Activated CD4-positive, alpha-beta T cell treated with anti-CD3 and anti-CD28 coated beads, Interleukin-10, Interleukin-2, amounts not matched to agents 100 ng/mL and 50 ng/mL, durations not matched to agents 16 hours and 8 hours (primary cell): ENCODE data around the gene IZUMO1.

Experiments used
- DNase-seq: peaks from one replicate; pipeline ENCODE4 v3.0.0-alpha.2; 2020

IZUMO1 gene

DNA sequence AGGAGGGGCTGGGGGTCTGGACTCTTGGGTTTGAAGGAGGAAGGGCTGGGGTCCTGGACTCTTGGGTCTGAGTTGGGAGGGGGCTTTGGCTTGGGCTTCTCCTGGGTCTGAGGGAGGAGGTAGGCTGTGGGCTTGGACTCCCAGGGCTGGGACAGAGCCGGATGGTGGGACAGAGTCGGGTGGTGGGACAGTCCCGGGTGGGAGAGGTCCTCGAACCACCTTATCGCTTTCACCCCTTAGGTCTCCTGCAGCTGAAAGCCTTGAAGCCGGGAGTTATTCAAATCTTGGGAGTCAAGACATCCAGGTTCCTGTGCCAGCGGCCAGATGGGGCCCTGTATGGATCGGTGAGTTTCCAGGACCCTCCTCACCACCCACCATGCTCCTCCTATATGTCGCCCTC lies 10.0 kb upstream of the IZUMO1 start:
- no peak for DNase-seq

DNA sequence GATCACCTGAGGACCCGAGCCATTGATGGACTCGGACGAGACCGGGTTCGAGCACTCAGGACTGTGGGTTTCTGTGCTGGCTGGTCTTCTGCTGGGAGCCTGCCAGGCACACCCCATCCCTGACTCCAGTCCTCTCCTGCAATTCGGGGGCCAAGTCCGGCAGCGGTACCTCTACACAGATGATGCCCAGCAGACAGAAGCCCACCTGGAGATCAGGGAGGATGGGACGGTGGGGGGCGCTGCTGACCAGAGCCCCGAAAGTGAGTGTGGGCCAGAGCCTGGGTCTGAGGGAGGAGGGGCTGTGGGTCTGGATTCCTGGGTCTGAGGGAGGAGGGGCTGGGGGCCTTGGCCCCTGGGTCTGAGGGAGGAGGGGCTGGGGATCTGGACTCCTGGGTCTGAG lies 9.5 kb upstream of the IZUMO1 start:
- DNase-seq: no peak

DNA sequence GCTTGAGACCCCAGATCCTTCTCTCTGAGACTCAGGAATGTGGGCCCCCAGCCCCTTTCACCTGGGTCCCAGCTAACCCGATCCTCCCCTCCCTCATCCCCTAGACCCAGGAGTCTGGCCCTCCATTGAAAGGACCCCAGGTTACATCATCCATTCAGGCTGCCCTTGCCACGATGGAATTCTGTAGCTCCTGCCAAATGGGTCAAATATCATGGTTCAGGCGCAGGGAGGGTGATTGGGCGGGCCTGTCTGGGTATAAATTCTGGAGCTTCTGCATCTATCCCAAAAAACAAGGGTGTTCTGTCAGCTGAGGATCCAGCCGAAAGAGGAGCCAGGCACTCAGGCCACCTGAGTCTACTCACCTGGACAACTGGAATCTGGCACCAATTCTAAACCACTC lies 9.1 kb upstream of the IZUMO1 start:
- no peak for DNase-seq

DNA sequence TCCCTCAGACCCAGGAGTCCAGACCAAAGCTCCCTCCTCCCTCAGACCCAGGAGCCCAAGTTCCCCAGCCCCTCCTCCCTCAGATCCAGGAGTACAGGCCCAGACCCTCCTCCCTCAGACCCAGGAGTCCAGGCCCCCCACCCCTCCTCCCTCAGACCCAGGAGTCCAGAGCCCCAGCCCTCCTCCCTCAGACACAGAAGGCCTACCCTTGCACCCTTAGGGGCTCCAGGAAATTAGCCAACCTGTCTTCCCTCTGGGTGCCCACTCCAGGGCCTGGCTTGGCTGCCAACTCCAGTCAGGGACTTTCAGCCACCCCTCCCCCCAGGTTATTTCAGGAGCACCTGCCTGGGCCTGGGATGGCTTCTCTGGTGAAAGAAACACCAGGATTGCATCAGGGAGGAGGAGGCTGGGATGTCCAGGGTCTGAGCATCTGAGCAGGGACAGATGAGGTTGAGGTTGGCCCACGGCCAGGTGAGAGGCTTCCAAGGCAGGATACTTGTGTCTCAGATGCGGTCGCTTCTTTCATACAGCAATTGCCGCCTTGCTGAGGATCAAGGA lies 8.5 kb upstream of the IZUMO1 start, which contains the start of gene FGF21:
FGF21 (plus strand) TSS at position 441 of the 558 bp plus-strand sequence. CDS start 713 bp downstream, outside the sequence.
- no peak for DNase-seq

DNA sequence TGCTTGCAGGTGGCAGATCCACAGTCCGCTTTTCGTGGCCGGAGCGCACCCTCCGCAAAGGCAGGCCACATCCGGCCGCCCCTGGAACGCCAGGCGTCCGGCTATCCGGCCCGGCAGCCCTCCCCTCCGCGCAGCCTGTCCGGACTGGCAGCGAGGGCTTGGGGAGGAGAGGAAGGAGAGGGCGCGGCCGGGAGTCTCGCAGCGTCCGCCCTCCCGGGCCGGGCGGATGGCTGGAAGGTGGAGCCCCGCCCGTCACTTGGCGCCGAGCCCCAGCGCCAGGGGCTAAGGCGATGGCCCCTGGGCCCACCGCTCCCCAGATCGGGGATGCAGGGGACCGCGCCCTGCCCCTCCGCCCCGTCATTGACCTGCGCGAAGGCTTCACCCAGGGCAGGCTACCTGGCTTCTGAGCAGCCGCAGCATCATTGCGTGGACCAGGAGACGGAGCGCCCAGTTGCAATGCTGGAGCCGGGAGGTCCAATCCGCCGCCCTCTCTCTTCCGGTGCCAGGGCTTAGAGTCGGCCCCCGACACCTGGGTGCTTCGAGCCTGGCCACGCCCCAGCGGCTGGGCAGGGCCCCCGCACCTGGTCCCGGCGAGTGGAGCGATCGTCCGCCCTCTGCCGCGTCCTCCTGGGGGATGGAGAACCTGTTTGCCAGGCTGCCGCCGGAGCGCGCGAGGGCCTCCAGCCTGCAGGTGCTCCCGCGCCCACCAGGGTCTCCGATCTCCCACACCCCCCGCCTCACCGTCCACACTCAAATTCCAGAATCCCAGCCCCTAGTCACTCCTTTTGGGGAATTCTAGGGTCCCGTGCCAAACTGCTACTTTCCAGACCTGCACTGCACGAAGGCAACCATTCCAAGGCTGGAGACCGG lies 6.0 kb upstream of the IZUMO1 start, which contains the start of gene FUT1:
FUT1 (minus strand) TSS at position 146 of the 870 bp plus-strand sequence. CDS start 1,360 bp downstream, outside the sequence.
- peak; percentile 27 for DNase-seq

DNA sequence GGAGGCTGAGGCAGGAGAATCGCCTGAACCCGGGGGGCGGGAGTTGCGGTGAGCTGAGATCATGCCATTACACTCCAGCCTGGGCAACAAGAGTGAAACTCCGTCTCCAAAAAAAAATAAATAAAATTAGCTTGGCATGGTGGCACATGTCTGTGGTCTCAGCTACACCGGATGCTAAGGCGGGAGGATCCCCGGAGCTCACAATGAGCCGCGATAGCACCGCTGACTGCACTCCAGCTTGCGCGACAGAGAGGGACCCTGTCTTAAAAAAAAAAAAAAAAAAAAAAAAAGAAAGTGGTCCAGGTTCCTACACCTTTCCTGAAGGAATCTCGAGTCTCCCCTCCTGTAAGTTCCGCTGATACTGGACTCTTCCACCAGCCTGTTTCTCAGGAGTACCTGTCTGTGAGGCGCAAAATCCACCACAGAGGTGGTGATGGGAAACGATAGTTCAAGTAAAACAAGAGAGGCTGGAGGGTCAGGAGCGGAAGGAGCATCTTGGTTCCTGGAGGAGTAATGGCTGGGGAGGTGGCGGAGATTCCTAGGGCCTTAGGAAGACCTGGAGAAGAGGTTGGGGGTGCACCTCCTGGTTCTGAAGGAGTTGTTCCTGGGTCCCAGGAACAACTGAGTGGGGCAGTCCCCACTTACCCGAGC lies 5.3 kb upstream of the IZUMO1 start:
- no peak for DNase-seq

DNA sequence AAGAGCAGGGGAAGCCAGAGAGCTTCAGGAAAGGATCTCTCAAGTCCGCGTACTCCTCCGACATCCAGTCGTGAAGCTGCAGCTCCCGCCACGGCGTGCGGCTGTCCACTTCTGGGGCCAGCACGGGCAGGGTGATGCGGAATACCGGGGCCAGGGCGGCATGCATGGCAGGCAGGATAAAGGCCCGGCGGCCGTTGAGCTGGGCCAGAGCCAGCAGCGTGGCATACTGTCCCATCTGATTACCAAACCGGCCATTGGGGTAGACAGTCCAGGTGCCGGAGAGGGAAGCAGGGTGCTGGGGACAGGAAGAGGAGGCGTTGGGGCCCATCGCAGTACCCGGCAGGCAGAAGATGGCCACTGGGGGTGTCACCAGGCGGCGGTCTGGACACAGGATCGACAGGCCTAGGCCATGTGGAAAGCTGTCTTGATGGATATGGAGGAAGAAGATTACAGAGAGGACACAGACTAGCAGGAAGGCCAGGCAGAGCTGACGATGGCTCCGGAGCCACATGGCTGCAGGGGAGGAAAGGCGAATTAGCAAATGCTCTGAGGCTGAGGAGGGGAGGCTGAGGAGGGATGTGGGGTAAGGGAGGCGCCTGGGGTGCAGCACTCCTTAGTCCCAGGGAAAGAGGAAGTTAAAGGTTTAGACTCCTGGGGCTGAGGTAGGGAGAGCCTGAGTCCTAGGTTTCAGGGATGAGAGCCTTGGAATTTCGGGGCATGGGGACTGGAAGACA lies 4.2 kb upstream of the IZUMO1 start:
- no peak for DNase-seq

DNA sequence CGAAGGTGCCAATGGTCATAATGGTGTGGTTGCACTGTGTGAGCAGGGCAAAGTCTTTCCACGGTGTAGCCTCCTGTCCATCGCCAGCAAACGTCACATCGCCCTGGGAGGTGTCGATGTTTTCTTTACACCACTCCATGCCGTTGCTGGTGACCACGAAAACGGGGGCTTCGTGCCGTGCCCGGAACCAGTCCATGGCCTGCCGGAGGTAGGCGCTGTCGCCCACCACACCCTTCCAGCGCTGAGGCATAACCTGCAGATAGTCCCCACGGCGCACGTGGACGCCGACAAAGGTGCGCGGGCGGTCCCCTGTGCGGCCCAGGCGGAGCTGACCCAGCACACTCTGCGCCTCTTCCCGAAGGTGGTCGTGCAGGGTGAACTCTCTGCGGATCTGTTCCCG lies 3.6 kb upstream of the IZUMO1 start:
- no peak for DNase-seq

DNA sequence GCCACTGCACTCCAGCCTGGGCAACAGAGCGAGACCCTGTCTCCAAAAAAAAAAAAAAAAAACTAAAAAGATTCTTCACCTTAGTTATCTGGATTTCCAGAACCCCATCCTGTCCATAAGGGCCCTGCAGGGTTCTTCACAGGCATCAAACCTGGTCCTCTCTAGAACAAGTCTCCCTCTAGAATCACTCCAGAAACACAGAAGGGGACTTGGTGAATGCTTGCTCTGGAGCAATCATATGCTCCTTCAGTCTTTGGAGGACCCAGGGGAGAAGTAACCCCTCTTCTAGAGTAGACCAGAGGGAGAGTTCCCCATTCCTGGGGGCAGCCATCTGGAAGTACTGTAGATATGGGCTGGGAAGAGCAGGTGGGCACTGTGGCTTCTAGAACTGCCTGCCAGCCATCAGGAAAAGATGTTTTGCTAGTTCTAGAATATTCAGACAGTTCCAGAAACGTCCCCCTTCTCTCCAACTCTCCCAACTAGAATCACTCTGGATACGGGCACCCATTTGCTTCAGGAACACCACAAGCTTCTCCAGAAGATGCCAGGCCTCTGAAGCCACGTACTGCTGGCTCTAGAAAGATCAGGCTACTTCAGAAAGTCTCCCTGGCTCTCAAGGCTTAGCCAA lies 3.0 kb upstream of the IZUMO1 start:
- DNase-seq: no peak

DNA sequence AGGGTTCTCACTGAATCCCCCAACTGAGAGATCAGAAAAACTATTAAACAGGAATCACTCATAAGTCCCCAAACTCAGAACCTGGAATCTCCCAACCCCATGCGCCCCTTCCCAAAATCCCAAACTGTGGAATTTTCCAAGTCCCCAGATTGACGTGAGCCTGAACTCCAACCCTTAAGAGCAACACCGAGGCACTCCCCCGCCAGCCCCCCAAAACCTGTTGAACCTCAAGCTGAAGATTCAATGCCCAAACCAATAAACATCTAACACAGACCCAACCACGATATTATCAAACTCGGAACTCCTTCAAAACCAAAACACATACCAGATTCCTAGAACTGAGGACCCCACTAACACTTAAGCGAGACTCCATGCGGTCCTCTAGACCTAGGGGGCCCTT lies 599 bp downstream of the IZUMO1 start:
- no peak for DNase-seq

DNA sequence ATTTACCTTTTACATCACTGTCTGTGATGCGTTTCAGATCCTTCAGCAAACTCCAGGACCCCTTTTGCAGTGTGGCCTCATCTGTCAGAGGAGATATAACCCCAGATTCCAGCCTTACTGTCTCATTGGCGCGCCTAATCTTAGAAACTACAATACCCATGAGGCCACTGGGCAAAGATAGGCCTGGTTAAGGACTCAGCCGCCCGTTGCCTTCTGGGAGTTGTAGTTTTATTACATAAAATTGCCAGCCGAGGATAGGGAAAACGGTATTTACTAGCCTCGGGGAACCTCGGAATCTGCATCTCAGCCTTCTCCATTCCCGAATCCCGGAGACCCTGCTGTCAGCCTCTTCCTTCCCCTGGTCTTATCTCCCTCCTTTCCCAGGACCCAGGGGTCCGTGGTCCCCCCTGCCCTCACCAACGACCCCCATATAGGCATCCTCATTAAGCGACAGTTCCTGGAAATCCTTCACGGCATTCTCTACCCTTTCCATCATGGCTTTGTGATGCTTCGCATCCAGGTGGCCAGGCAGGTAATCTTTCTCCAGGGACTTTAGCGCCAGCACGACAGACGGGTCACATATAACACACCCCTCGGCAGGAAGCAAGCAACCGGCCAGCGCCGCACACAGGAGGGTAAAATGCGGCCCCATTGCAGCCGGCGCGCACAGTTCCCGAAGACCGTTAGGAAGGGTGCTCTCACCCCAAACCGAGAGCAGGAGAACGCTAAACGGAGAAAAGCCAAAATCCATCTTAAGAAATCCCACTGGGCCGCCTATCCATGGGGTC lies 1.3 kb downstream of the IZUMO1 start:
- DNase-seq: peak; percentile 78

DNA sequence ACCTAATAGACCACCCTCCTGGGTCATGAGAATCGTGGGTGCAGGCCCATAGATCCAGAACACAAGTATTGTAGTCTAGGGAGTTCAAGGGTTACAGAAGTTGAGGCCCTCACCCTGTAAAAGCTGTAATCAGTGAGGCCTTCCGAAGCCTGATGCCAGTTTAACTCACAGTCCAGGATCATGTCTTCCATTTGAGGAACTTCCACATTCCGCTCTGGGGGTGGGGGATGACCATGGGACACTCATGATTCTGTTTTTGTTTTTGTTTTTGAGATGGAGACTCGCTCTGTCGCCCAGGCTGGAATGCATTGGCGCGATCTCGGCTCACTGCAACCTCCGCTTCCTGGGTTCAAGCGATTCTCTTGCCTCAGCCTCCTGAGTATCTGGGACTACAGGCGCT lies 4.6 kb downstream of the IZUMO1 start:
- DNase-seq: no peak

DNA sequence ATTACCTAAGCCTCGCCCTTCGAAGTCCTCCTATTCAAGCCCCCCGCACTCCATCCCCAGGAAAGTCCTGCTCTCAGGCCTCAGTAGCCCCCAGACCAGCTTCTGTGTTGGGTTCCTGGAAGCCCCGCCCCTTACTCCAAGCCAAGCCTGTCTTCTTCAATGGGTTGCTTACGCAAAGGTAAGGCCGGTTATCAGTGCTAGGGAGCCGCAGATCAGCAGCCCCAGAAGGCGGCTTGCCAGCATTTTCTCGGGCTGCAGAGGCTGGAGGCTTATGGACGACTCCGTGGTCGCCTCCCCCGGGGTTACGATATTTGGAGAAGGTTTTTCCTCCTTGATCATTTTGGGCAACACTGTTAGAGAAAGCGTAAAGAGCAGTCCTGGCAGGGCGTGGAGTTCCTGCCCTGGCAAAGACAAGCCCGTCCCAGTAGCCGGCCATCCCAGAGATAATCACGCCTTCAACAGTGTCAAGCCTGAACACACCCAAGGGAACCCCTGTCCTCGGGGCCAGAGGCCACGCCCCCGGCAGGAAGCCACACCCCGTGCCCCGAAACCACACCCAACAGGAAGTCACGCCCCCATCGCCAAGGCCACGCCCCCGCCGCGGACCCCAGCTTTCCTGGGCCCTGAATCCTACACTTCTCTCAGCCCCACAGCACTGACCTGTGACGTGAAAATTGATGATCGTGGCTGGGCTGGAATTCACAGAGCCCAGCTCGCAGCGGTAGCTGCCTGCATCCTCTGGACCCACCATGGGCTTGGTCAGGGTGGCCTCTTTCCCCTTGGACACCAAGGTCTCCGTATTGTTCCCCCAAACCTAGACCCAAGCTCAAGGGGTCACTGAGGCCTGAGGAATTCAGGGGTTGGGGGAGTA lies 5.3 kb downstream of the IZUMO1 start:
- peak; percentile 55 for DNase-seq

DNA sequence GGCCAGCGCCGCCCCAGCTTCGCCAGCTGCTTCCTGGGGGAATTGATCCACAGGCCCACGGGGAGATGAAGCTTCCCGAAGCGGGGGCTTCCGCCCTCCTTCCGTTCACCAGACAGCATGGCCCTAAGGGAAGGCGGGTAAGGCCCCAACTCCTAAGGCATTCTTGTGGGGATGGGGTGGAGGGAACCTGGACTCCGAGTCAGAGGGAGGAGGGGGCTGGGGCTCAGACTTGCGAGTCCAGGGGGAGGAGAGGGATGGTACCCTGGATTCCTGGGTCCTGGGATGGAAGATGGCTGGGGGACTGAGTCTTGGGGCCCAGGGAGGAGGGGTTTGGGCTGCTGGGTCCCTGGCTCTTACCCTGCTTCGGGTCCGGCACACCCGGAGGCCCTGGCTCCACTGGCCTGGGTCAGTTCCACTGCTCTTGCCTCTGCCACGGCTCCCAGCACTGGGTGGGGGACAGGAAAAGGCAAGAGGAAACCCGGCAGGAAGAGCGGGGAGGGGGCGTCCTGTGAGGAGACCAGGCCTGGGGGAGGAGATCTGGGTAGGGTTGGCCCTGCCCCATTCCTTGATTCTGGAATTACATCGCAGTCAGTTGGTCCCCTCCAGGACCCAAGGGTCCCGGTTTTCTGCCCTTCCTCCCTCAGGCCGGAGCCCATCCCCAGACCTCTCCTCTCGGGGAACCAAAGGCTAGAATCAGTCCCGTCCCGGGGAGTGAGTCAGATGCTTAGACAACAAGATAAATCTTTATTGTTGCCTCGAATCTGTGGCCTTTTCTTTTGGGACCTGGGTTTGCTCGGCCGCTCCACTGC lies 6.3 kb downstream of the IZUMO1 start, which contains the start of gene RASIP1:
RASIP1 (minus strand) TSS at position 447 of the 809 bp plus-strand sequence; CDS start at position 119, 328 bp downstream.
- DNase-seq: no peak

DNA sequence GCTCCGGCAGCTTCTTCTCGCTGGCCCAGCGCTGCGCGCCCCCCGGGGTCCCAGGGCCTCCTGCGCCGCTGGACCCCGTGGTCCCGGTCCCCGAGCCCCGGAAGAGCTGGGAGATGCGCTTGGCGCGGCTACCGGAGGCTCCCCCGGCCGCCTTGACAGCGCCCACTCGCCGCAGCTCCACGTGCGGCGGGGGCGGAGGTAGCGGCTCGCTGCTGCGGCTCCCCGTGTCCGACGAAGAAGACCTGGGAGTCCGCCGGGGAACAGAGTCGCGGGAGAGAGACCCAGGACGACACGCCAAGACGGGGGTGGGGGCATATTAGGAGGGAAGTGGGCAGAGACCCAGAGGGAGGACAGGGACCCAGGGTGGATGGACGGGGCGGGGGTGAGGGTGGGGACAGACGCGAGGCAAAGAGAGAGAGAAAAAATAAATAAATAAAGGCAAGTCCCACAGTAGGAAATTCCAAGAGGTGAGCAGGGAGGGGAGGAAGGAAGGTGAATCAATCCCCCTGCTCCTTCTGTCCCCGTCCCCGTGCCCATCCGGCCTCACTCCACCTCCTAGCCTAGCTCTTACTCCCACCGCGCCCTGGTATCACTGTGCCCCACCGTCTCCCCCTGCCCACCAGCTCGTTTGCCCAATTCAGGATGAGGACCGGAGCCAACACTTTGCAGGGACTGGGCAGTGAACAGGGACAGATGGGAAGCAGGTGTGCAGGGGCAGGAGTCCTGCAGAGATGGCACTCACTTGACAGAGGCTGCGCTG lies 7.1 kb downstream of the IZUMO1 start:
- no peak for DNase-seq

DNA sequence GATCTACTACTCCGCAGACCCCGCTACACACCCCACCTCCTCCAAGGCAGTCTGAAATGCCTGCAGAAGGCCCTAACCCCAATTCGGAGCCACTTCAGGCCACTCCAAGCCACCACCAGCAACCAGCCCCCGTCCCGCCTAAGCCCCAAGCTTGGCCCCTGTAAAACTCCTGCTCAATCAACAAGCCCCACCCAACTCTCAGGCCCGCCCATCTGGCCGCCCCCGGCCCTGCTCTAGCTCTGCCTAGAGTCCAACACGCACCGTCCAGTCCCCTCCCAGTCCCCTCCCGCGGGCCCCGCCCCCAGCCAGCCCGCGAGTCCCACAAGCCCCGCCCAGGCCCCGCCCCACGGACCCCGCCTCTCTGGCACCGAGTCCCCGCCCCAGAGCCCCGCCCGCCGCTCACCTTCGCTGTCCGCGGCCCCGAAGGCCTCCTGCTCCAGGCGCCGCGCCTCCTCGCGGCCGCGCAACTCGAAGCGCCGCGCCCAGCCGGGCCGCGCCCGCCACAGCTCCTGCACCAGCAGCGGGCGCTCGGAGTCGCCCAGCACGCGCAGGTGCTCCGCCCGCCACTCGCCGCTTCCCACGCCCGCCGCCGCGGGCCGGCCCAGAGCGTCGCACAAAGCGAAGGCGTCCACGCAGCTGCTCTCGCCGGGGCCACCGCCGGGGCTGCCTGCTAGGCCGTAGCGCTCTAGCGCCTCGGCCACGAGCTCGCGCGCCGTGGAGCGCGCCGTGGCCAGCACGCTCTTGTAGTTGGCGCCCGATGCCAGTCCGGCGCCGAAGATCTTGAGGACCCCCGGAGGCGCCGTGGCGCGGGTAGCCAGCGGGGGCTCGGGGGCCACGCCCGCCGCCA lies 7.9 kb downstream of the IZUMO1 start:
- DNase-seq: peak; percentile 96

DNA sequence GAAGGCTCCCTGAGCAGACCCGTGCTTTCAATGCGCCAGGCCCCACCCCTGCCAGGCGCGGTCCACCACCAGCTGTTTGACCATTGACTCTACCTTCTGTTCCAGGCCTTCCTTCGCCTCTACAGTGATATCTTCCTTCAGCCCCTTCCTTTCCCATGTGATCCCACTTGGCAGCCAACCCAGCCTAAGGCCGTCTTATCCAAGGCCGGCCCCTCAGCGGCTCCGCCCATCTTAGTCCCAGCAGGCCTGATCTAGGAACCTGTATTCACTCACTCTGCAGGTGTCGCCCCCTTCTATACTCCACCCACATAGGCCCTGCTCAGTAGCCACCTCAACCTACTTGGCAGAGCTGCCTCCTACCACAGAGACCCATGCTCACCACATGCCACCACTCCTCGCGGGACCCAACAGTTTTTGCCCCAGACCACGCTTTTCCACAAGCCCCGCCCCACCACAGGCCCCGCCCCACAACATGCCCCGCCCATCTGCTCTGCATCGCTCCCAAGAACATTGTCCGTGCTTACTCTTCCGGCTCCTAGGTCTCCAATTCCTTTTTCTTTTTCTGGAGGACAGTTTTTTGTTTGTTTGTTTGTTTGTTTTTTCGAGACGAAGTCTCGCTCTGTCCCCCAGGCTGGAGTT lies 9.2 kb downstream of the IZUMO1 start:
- no peak for DNase-seq
